ENCODE measurements around the gene KRABD2.
A peak's percentile ranks its signal among the peaks of the same experiment; 100 is the strongest.

The KRABD2 gene

GRCh38 chr17:8345951-8346665 lies 30.4 kb downstream of the KRABD2 start:
- peak in 1 of 2 donors; percentile 13 for TF ChIP-seq POLR2AphosphoS5 (IDR thresholded peaks at IDR 0.05; ENCODE audit: insufficient read depth in 1 of 2, low read depth in 1 of 2)
- no peak for TF ChIP-seq CTCF (IDR thresholded peaks at IDR 0.05)
- DNase-seq (ENCODE audit: extremely low spot score in 2 of 2): no peak
- no peak overlapping the region for H3K4me3 ChIP-seq
- H3K4me1 ChIP-seq: peaks cover 6% of the 10 kb centered on the region
- no peaks in the 10 kb centered on the region for H3K9me3 ChIP-seq
- no peaks in the 10 kb centered on the region for H3K36me3 ChIP-seq
- intact Hi-C loops (cut with DNase I): no loop called here
- no peak overlapping the region for H3K27ac ChIP-seq
- no peaks in the 10 kb centered on the region for H3K27me3 ChIP-seq

GRCh38 chr17:8345052-8345690 lies 31.3 kb downstream of the KRABD2 start:
- no peaks in the 10 kb centered on the region for H3K9me3 ChIP-seq
- H3K4me1 ChIP-seq: peaks cover 6% of the 10 kb centered on the region
- intact Hi-C loops (cut with DNase I): no loop called here
- no peaks in the 10 kb centered on the region for H3K27me3 ChIP-seq
- H3K27ac ChIP-seq: no peak overlapping the region
- H3K4me3 ChIP-seq: no peak overlapping the region
- no peaks in the 10 kb centered on the region for H3K36me3 ChIP-seq
- TF ChIP-seq POLR2A (IDR thresholded peaks at IDR 0.05): no peak
- no peak for TF ChIP-seq CTCF (IDR thresholded peaks at IDR 0.05)
- no peak for TF ChIP-seq POLR2AphosphoS5 (IDR thresholded peaks at IDR 0.05; ENCODE audit: insufficient read depth in 1 of 2, low read depth in 1 of 2)
- no peak for DNase-seq (ENCODE audit: extremely low spot score in 2 of 2)

GRCh38 chr17:8341456-8341855 lies 35.0 kb downstream of the KRABD2 start:
- Histone ChIP-seq H3K27me3 (no peaks in the 10 kb centered on the region), H3K4me3 (no peak overlapping the region), H3K4me1 (peaks cover 4% of the 10 kb centered on the region), H3K27ac (no peak overlapping the region), H3K36me3 (no peaks in the 10 kb centered on the region), H3K9me3 (no peaks in the 10 kb centered on the region)
- no peak for DNase-seq (ENCODE audit: extremely low spot score in 2 of 2)
- TF ChIP-seq CTCF (IDR thresholded peaks at IDR 0.05) (no peak), POLR2AphosphoS5 (IDR thresholded peaks at IDR 0.05; ENCODE audit: insufficient read depth in 1 of 2, low read depth in 1 of 2) (no peak), POLR2A (IDR thresholded peaks at IDR 0.05) (no peak)
- intact Hi-C loops (cut with DNase I): no loop called here

GRCh38 chr17:8339540-8339939 lies 37.0 kb downstream of the KRABD2 start, which contains the start of gene ODF4:
TSS of gene ODF4 (plus strand) at chr17:8339840. CDS start at chr17:8340052, 212 bp downstream.
- no peak for DNase-seq (ENCODE audit: extremely low spot score in 2 of 2)
- intact Hi-C loops (cut with DNase I): no loop called here
- no peaks in the 10 kb centered on the region for H3K9me3 ChIP-seq
- TF ChIP-seq POLR2AphosphoS5 (IDR thresholded peaks at IDR 0.05; ENCODE audit: insufficient read depth in 1 of 2, low read depth in 1 of 2): no peak
- no peak for TF ChIP-seq POLR2A (IDR thresholded peaks at IDR 0.05)
- no peak for TF ChIP-seq CTCF (IDR thresholded peaks at IDR 0.05)
- H3K4me3 ChIP-seq: no peak within 1 kb of the TSS
- no peak within 1 kb of the TSS for H3K27ac ChIP-seq
- H3K4me1 ChIP-seq: no peaks in the 10 kb centered on the region
- H3K36me3 ChIP-seq: no peaks in the 10 kb centered on the region
- no peaks in the 10 kb centered on the region for H3K27me3 ChIP-seq

GRCh38 chr17:8338753-8339140 lies 37.8 kb downstream of the KRABD2 start:
- intact Hi-C loops (cut with DNase I): no loop called here
- Histone ChIP-seq H3K27me3 (no peaks in the 10 kb centered on the region), H3K4me1 (no peaks in the 10 kb centered on the region), H3K36me3 (no peaks in the 10 kb centered on the region), H3K4me3 (no peak overlapping the region), H3K9me3 (no peaks in the 10 kb centered on the region), H3K27ac (no peak overlapping the region)
- DNase-seq (ENCODE audit: extremely low spot score in 2 of 2): no peak
- no peak for TF ChIP-seq POLR2A (IDR thresholded peaks at IDR 0.05)
- TF ChIP-seq CTCF (IDR thresholded peaks at IDR 0.05): no peak
- TF ChIP-seq POLR2AphosphoS5 (IDR thresholded peaks at IDR 0.05; ENCODE audit: insufficient read depth in 1 of 2, low read depth in 1 of 2): no peak

All from vagina (tissue), 2 donors.